Transverse colon (tissue), 4 donors: ENCODE results near the gene PMEPA1.

Source experiments
- CTCF ChIP-seq, 5 experiments: fragments of 200-600 bp in 3 of 5; fragments of 450-650 bp in 2 of 5; sonication (generic) in 3 of 5; IDR thresholded peaks; 1 replicate in 2 of 5; 2 replicates in 3 of 5; pipeline ENCODE4 v1.5.1; 2016 to 2017; ENCODE audit warnings: antibody characterized with exemption in 5 of 5, inconsistent platforms in 3 of 5, mild to moderate bottlenecking in 2 of 5, moderate library complexity in 1 of 5
- POLR2A ChIP-seq: fragments of 450-650 bp; IDR thresholded peaks from one replicate; pipeline ENCODE4 v1.6.1; 2016; ENCODE audit warnings: antibody characterized with exemption, mild to moderate bottlenecking, moderate library complexity
- POLR2AphosphoS5 ChIP-seq, 3 donors: sonication (generic); formaldehyde crosslinking; IDR thresholded peaks; one replicate each; pipeline ENCODE4 v1.6.1; 2016; ENCODE audit warnings: antibody characterized with exemption in 3 of 3

DNA sequence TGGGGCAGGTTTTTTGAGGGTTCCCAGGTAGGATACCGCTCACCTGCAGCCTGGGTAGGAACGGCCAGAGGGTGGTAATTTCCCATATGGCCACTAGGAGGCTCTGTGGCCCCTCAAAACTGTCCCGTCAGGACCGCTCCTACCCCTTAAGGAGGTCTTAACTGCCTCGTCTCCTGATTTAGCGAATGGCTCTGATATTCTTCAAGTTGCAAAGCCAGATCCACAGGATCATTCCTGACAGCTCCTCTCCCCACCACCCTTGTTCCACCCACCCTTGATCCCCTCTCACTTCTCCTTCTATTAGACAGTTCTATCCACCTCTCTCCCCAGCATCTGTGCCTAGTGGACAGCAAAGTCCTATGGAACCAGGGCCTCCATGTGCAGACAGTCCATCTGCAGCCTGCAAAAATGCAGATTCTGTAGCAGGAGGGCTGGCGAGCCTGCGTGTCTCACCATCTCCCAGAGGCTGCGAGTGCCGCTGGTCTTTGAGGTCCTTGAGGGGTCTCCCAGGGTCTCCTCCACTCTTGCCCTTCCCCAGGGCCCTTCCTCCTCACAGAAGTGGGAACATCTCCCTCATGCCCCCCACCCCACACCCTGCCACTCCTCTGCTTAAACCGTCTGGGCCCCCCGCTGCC, 55.3 kb downstream of the PMEPA1 start:
- peak; percentile 90 to 95 (median 92) for TF ChIP-seq CTCF (IDR thresholded peaks at IDR 0.05)
- no peak for TF ChIP-seq POLR2AphosphoS5 (IDR thresholded peaks at IDR 0.05)
- TF ChIP-seq POLR2A = no peak
